A549 treated with CpdA at 1 μM for 4 hours (cell line): ENCODE measurements around the gene YAE1. TPM values are rescaled to one million over a fixed set of nuclear protein-coding genes. Genes with fewer than 3 reads are reported as not detected.

ENCODE experiments used
- total RNA-seq: library from RNA; stranded (reverse); fragments of 200-300 nt; extraction: Qiagen RNA extraction; gene quantifications from 5 replicates; pipeline ENCODE4 v1.2.3, GENCODE V29; 2022; ENCODE audit warnings: low read depth

Gene YAE1, protein sequence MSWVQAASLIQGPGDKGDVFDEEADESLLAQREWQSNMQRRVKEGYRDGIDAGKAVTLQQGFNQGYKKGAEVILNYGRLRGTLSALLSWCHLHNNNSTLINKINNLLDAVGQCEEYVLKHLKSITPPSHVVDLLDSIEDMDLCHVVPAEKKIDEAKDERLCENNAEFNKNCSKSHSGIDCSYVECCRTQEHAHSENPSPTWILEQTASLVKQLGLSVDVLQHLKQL
- 18.4 to 30.6 TPM (median 20.4 TPM) in 5 replicates for total RNA-seq

DNA sequence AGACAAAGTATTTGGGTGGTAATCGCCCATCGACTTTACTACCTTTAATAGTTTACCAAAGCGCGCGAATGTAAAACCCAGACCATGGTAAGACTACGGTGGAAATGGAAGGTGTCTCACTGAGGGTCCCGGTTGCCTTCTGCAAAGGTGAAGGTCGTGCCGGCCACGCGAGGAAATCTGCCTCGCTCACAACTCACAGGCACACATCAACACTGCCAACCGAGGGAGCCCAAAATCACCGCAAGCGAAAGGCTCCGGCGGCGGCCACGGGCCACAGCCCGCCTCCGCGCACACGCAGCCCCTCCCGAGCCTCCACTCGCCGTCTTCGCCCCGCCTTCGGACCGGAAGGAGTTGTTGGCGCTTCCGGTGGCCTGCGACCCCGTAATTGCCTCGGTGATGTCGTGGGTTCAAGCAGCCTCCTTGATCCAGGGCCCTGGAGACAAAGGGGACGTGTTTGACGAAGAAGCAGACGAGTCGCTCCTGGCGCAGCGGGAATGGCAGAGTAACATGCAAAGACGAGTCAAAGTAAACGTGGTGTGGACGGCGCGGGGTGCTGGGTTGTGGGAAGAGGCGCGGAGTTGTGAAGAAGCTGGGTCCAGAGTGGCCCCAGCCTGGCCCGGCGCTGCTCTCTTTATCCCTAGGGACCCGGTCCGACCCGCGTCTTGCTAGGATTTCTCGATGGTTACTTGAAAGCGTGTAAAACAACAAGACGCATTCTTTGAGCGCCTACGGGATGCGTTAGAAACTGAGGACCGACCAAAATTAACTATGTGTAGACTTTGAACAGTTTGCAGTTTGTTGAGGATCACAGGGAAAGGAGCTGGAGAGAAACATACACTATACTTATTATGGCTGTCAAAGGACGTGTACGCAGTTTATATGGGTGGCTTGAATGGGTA is at the start of gene YAE1:
Gene YAE1, plus strand, starts transcription at position 382 of the 899 bp plus-strand sequence. Its CDS starts 15 bp downstream, at position 397.

Other genes with a start within 250 kb of the YAE1 start
- 29.6 to 41.6 TPM (median 32.6 TPM) in 5 replicates for gene RALA, start 57.2 kb downstream of the YAE1 start, total RNA-seq